H1 (cell line): ENCODE results near the gene TRDMT1. TPM values are rescaled to one million over a fixed set of nuclear protein-coding genes. Genes with fewer than 3 reads are reported as not detected.

ENCODE experiments used
- CTCF ChIA-PET: fragments of 300-600 bp; sonication (Branson Sonifier 250); formaldehyde crosslinking; loops from one replicate; lab custom pipeline; 2021; ENCODE audit not compliant: partially characterized antibody; lab: Charles Lee
- POLR2A ChIA-PET: fragments of 300-600 bp; sonication (Branson Sonifier 250); formaldehyde crosslinking; loops from one replicate; lab custom pipeline; 2021; ENCODE audit warnings: inconsistent platforms; ENCODE audit not compliant: partially characterized antibody; lab: Charles Lee
- DNase-seq, 2 experiments: peaks; one replicate each; pipeline versions ENCODE4 v3.0.0 to v3.0.0-alpha.2; 2010 to 2022; ENCODE audit warnings: low spot score in 2 of 2, low read depth in 1 of 2, mixed read lengths in 1 of 2
- FAIRE-seq: peaks from 2 replicates; lab custom pipeline; 2011; peaks lifted over from hg19 to GRCh38; lab: Jason Lieb, UNC
- H2AFZ ChIP-seq: 2 replicates; pipeline ENCODE4 v1.8.1; 2012; ENCODE audit warnings: low read length, inconsistent platforms
- H2AK5ac ChIP-seq: 2 replicates; pipeline ENCODE4 v1.6.1; 2013; ENCODE audit warnings: low read depth, low read length
- H2BK120ac ChIP-seq: replicated peaks from 2 replicates; pipeline ENCODE3; 2013; ENCODE audit warnings: low read depth, low read length, inconsistent platforms
- H2BK12ac ChIP-seq: 2 replicates; pipeline ENCODE4 v1.6.1; 2013; ENCODE audit warnings: low read depth, low read length
- H2BK15ac ChIP-seq: 2 replicates; pipeline ENCODE4 v1.6.1; 2013; ENCODE audit warnings: low read length
- H2BK20ac ChIP-seq: 2 replicates; pipeline ENCODE4 v1.6.1; 2013; ENCODE audit warnings: low read length
- H2BK5ac ChIP-seq: 2 replicates; pipeline ENCODE4 v1.6.1; 2013; ENCODE audit warnings: low read depth, low read length
- H3K14ac ChIP-seq: 2 replicates; pipeline ENCODE4 v1.6.1; 2013; ENCODE audit warnings: inconsistent platforms; ENCODE audit not compliant: insufficient read length
- H3K18ac ChIP-seq: 2 replicates; pipeline ENCODE4 v1.6.1; 2013; ENCODE audit warnings: low read length; ENCODE audit errors: extremely low read depth
- H3K23ac ChIP-seq: 2 replicates; pipeline ENCODE4 v1.6.1; 2013; ENCODE audit warnings: inconsistent platforms; ENCODE audit not compliant: insufficient read length
- H3K23me2 ChIP-seq: 2 replicates; pipeline ENCODE4 v1.6.1; 2013; ENCODE audit warnings: low read depth, low read length
- H3K27ac ChIP-seq: 2 replicates; pipeline ENCODE4 v1.6.1; 2011; ENCODE audit warnings: low read depth, low read length, inconsistent platforms
- H3K27me3 ChIP-seq, 4 experiments: replicated peaks in 1 of 4; 1 replicate in 1 of 4; 2 replicates in 3 of 4; pipeline versions ENCODE4 v1.6.1 to v1.8.1; 2011 to 2013; ENCODE audit warnings: low read length in 3 of 4, mild to moderate bottlenecking in 3 of 4, inconsistent platforms in 2 of 4, mixed read lengths in 2 of 4, moderate library complexity in 1 of 4; ENCODE audit not compliant: control insufficient read depth in 3 of 4, insufficient read depth in 3 of 4; ENCODE audit errors: extremely low read depth in 1 of 4
- H3K36me3 ChIP-seq, 4 experiments: 2 replicates each; pipeline versions ENCODE4 v1.6.1 to v1.8.1; 2011 to 2013; ENCODE audit warnings: mild to moderate bottlenecking in 4 of 4, low read length in 3 of 4, moderate library complexity in 2 of 4, control low read depth in 1 of 4, inconsistent platforms in 1 of 4; ENCODE audit not compliant: insufficient read depth in 4 of 4, control insufficient read depth in 2 of 4
- H3K4ac ChIP-seq: replicated peaks from 2 replicates; pipeline ENCODE3; 2013; ENCODE audit warnings: low read length, low read depth, mixed read lengths, inconsistent platforms; ENCODE audit not compliant: insufficient read length
- H3K4me1 ChIP-seq, 4 experiments: replicated peaks in 1 of 4; 1 replicate in 1 of 4; 2 replicates in 3 of 4; pipeline versions ENCODE4 v1.6.1 to v1.8.1; 2011 to 2013; ENCODE audit warnings: low read length in 3 of 4, inconsistent platforms in 2 of 4, mixed read lengths in 1 of 4; ENCODE audit not compliant: insufficient read depth in 4 of 4, control insufficient read depth in 3 of 4
- H3K4me2 ChIP-seq, 2 experiments: 2 replicates each; pipeline versions ENCODE4 v1.6.1 to v1.8.1; 2011 to 2013; ENCODE audit warnings: low read depth in 2 of 2, low read length in 2 of 2, control low read depth in 1 of 2, inconsistent platforms in 1 of 2, mild to moderate bottlenecking in 1 of 2; ENCODE audit not compliant: insufficient read depth in 1 of 2
- H3K4me3 ChIP-seq, 4 experiments: fragments of 200-600, 300-600 bp in 1 of 4; sonication (generic), shearing (Covaris generic), sonication (Bioruptor Twin) in 1 of 4; 2 replicates each; pipeline versions ENCODE4 v1.5.1 to v1.8.1; 2011 to 2016; ENCODE audit warnings: low read length in 4 of 4, low read depth in 3 of 4, control low read depth in 2 of 4, inconsistent platforms in 2 of 4, mild to moderate bottlenecking in 2 of 4, mixed read lengths in 1 of 4, moderate library complexity in 1 of 4; ENCODE audit not compliant: insufficient read depth in 2 of 4; ENCODE audit errors: extremely low read depth in 1 of 4
- H3K56ac ChIP-seq: replicated peaks from 2 replicates; pipeline ENCODE3; 2013; ENCODE audit warnings: low read depth, mild to moderate bottlenecking, mixed read lengths, low read length, inconsistent platforms; ENCODE audit not compliant: insufficient read length
- H3K79me1 ChIP-seq: 2 replicates; pipeline ENCODE4 v1.6.1; 2013; ENCODE audit warnings: low read depth, low read length, control low read depth
- H3K79me2 ChIP-seq, 2 experiments: 2 replicates each; pipeline versions ENCODE4 v1.6.1 to v1.8.1; 2012 to 2013; ENCODE audit warnings: low read length in 2 of 2, mild to moderate bottlenecking in 2 of 2, inconsistent platforms in 1 of 2; ENCODE audit not compliant: insufficient read depth in 2 of 2, control insufficient read depth in 1 of 2
- H3K9ac ChIP-seq, 4 experiments: replicated peaks in 1 of 4; 1 replicate in 1 of 4; 2 replicates in 3 of 4; pipeline versions ENCODE4 v1.6.1 to v1.8.1; 2011 to 2013; ENCODE audit warnings: low read depth in 3 of 4, low read length in 3 of 4, control low read depth in 2 of 4, mild to moderate bottlenecking in 2 of 4, moderate library complexity in 2 of 4, inconsistent platforms in 1 of 4; ENCODE audit errors: extremely low read depth in 1 of 4
- H3K9me3 ChIP-seq, 2 experiments: 2 replicates each; pipeline versions ENCODE4 v1.6.1 to v1.8.1; 2012 to 2013; ENCODE audit warnings: mild to moderate bottlenecking in 2 of 2, moderate library complexity in 2 of 2, control low read depth in 1 of 2, inconsistent platforms in 1 of 2, low read depth in 1 of 2, low read length in 1 of 2, mixed read lengths in 1 of 2; ENCODE audit not compliant: insufficient read depth in 2 of 2
- H4K20me1 ChIP-seq, 2 experiments: replicated peaks in 1 of 2; 2 replicates each; pipeline versions ENCODE3 to v1.8.1; 2011 to 2013; ENCODE audit warnings: inconsistent platforms in 2 of 2, low read length in 2 of 2, mild to moderate bottlenecking in 1 of 2; ENCODE audit not compliant: insufficient read depth in 2 of 2, control insufficient read depth in 1 of 2
- H4K5ac ChIP-seq: 2 replicates; pipeline ENCODE4 v1.6.1; 2013; ENCODE audit warnings: low read length, low read depth, mixed read lengths, inconsistent platforms; ENCODE audit not compliant: insufficient read length
- H4K8ac ChIP-seq: 2 replicates; pipeline ENCODE4 v1.8.0; 2013; ENCODE audit warnings: mild to moderate bottlenecking, moderate library complexity, low read length, inconsistent platforms; ENCODE audit not compliant: insufficient read depth; ENCODE audit errors: extremely low read depth
- H4K91ac ChIP-seq: replicated peaks from 2 replicates; pipeline ENCODE3; 2013; ENCODE audit warnings: low read length, mixed read lengths, inconsistent platforms; ENCODE audit not compliant: insufficient read length
- CEBPB ChIP-seq: IDR thresholded peaks from 2 replicates; pipeline ENCODE4 v1.6.1; 2012; ENCODE audit warnings: low read depth, low read length
- CREB1 ChIP-seq: IDR thresholded peaks from 2 replicates; pipeline ENCODE4 v1.6.1; 2012; ENCODE audit warnings: inconsistent platforms
- FOSL1 ChIP-seq: IDR thresholded peaks from 2 replicates; pipeline ENCODE4 v1.6.1; 2011; ENCODE audit warnings: mild to moderate bottlenecking, low read depth, low read length, moderate library complexity; ENCODE audit not compliant: insufficient read depth
- GTF2F1 ChIP-seq: IDR thresholded peaks from 2 replicates; pipeline ENCODE4 v1.6.1; 2012; ENCODE audit warnings: low read depth, low read length, improper control_type of control experiment, borderline replicate concordance
- JUND ChIP-seq: IDR thresholded peaks from 2 replicates; pipeline ENCODE4 v1.6.1; 2011; ENCODE audit warnings: mild to moderate bottlenecking, improper control_type of control experiment, low read length
- KDM1A ChIP-seq: fragments of 200-600, 300-600 bp; sonication (generic); IDR thresholded peaks from 2 replicates; pipeline ENCODE4 v1.7.1; 2016; ENCODE audit warnings: mild to moderate bottlenecking, low read length, borderline replicate concordance
- KDM4A ChIP-seq: IDR thresholded peaks from one replicate; pipeline ENCODE4 v1.7.1; 2012; ENCODE audit warnings: low read depth, mild to moderate bottlenecking, moderate library complexity, low read length, inconsistent platforms; ENCODE audit not compliant: severe bottlenecking
- RNF2 ChIP-seq: fragments of 200-900, 300-1000 bp; sonication (generic); IDR thresholded peaks from 2 replicates; pipeline ENCODE4 v1.7.1; 2016; ENCODE audit warnings: borderline replicate concordance, low read depth, mild to moderate bottlenecking, antibody characterized with exemption, low read length; ENCODE audit not compliant: poor library complexity, severe bottlenecking; ENCODE audit errors: missing control alignments
- RXRA ChIP-seq: IDR thresholded peaks from 2 replicates; pipeline ENCODE4 v1.6.1; 2011; ENCODE audit warnings: low read depth, mild to moderate bottlenecking, low read length, moderate library complexity; ENCODE audit not compliant: insufficient read depth
- SIRT6 ChIP-seq: IDR thresholded peaks from one replicate; pipeline ENCODE4 v1.7.1; 2012; ENCODE audit warnings: low read length, inconsistent platforms
- SP2 ChIP-seq: IDR thresholded peaks from 2 replicates; pipeline ENCODE4 v1.6.1; 2012; ENCODE audit warnings: mild to moderate bottlenecking, low read length, inconsistent platforms
- SP4 ChIP-seq: IDR thresholded peaks from 2 replicates; pipeline ENCODE4 v1.6.1; 2012; ENCODE audit warnings: low read length, inconsistent platforms
- TCF12 ChIP-seq: IDR thresholded peaks from 2 replicates; pipeline ENCODE4 v1.6.1; 2011; ENCODE audit warnings: low read depth, mild to moderate bottlenecking, low read length
- ZNF274 ChIP-seq: IDR thresholded peaks from 2 replicates; pipeline ENCODE4 v1.7.0; 2012; ENCODE audit warnings: low read length, borderline replicate concordance; ENCODE audit errors: extremely low read depth
- WGBS, 2 experiments: shearing (Covaris generic) in 1 of 2; methylation state at CpG; one replicate each; pipeline versions ENCODE4 v1.1.6 to v1.1.7; 2013 to 2015; ENCODE audit warnings: low lambda C conversion rate in 2 of 2, mixed read lengths in 2 of 2, inconsistent platforms in 1 of 2, low coverage in 1 of 2, missing lambda C conversion rate in 1 of 2; ENCODE audit not compliant: insufficient replicate concordance in 2 of 2, insufficient coverage in 1 of 2, insufficient read length in 1 of 2; ENCODE audit errors: extremely low coverage in 1 of 2, missing lambda C conversion rate in 1 of 2; 5-methylcytosine and 5-hydroxymethylcytosine counted together
- polyA plus RNA-seq, 7 experiments: library from polyadenylated mRNA; depleted of rRNA in 3 of 7; stranded (reverse) in 5 of 7; unstranded in 2 of 7; fragments of >200 nt in 5 of 7; fragments of 200-250 nt in 2 of 7; gene quantifications; 1 replicate in 5 of 7; 2 replicates in 1 of 7; 4 replicates in 1 of 7; pipeline versions ENCODE4 v1.2.1 to v1.2.3, GENCODE V29; 2011 to 2013; ENCODE audit warnings: missing spikeins in 2 of 7, mixed read lengths in 2 of 7
- total RNA-seq: library from RNA; stranded (reverse); fragmentation: NEBNext Ultra II Directional; extraction: Animal tissue kit (Norgen Biotek cat#: 25700); gene quantifications from 2 replicates; pipeline ENCODE4 v1.2.1, GENCODE V29; 2021

TRDMT1 gene
- total and polyA plus RNA-seq, 2 of the 8 experiments (the other 6 are each of a cell fraction or from before 2014, with no cell fraction given), result 7.4 to 21.4 TPM

- DNase-seq, result no peak
- Histone ChIP-seq H2AK5ac (no peak overlapping the region), H3K56ac (no peak overlapping the region), H4K20me1 (no peaks in the 10 kb centered on the region), H3K9ac (no peak overlapping the region), H3K4me3 (no peak overlapping the region), H3K79me2 (no peaks in the 10 kb centered on the region), H3K9me3 (no peaks in the 10 kb centered on the region), H4K5ac (no peak overlapping the region), H2BK20ac (no peak overlapping the region), H2BK5ac (no peak overlapping the region), H3K23ac (no peak overlapping the region), H3K18ac (no peak overlapping the region), H2BK120ac (no peak overlapping the region), H3K23me2 (no peaks in the 10 kb centered on the region), H3K4me2 (no peak overlapping the region), H3K36me3 (peaks cover 0 to 12% (median 7%) of the 10 kb centered on the region in 4 experiments; a peak in 5 of 8 replicates), H4K91ac (no peak overlapping the region), H3K4me1 (no peaks in the 10 kb centered on the region), H2AFZ (no peak overlapping the region), H3K27ac (no peak overlapping the region), H3K4ac (no peak overlapping the region), H2BK12ac (no peak overlapping the region), H4K8ac (no peak overlapping the region), H3K14ac (no peak overlapping the region), H3K27me3 (no peaks in the 10 kb centered on the region), H2BK15ac (no peak overlapping the region), H3K79me1 (no peaks in the 10 kb centered on the region)
- ChIA-PET POLR2A (no interaction called here), CTCF (interaction anchor here (0.5 to 1.8 kb wide), 4 partner anchors 27 to 397 kb away, joined by 4 to 7 read pairs (median 4); no protein-coding TSS in a partner anchor)
- no peak for FAIRE-seq
- 90% methylated on average over 5 of the region's 5 CpGs; no CpG with 5 or more reads in 1 of the 2 experiments for WGBS, 2 experiments
- TF ChIP-seq CREB1, result no peak
- TF ChIP-seq SP2, result no peak
- TF ChIP-seq KDM4A, result no peak
- no peak for TF ChIP-seq RNF2
- no peak for TF ChIP-seq SIRT6
- TF ChIP-seq KDM1A, result no peak
- no peak for TF ChIP-seq RXRA
- TF ChIP-seq JUND, result no peak
- TF ChIP-seq GTF2F1, result no peak
- TF ChIP-seq FOSL1, result no peak
- TF ChIP-seq ZNF274, result no peak
- TF ChIP-seq CEBPB, result no peak
- TF ChIP-seq SP4, result no peak
- no peak for TF ChIP-seq TCF12
These were observed 40.3 kb upstream of the TRDMT1 start for GRCh38 chr10:17241611-17242333.
